Sigmoid colon (tissue), 4 donors: ENCODE results near the gene ERMAP.

ENCODE experiments used
- CTCF ChIP-seq, 4 experiments: fragments of 450-650 bp in 3 of 4; fragments of 200-600 bp in 1 of 4; IDR thresholded peaks; one replicate each; pipeline ENCODE4 v1.5.1; 2016 to 2019; ENCODE audit warnings: antibody characterized with exemption in 4 of 4, mild to moderate bottlenecking in 3 of 4, moderate library complexity in 2 of 4
- POLR2AphosphoS5 ChIP-seq, 4 donors: sonication (generic); formaldehyde crosslinking; IDR thresholded peaks; one replicate each; pipeline ENCODE4 v1.6.1; 2017; ENCODE audit warnings: antibody characterized with exemption in 4 of 4

GRCh38 chr1:42887366-42887765 lies 70.4 kb downstream of the ERMAP start:
- no peak for TF ChIP-seq CTCF (IDR thresholded peaks at IDR 0.05)
- no peak for TF ChIP-seq POLR2AphosphoS5 (IDR thresholded peaks at IDR 0.05)
